Measurements from ENCODE around the gene TFEB. TPM values are rescaled to one million over a fixed set of nuclear protein-coding genes. Genes with fewer than 3 reads are reported as not detected.
A peak's percentile ranks its signal among the peaks of the same experiment; 100 is the strongest.

TFEB gene
- total and polyA plus RNA-seq, 7 donors = 16.1 to 65.2 (median 40.9) TPM

DNA sequence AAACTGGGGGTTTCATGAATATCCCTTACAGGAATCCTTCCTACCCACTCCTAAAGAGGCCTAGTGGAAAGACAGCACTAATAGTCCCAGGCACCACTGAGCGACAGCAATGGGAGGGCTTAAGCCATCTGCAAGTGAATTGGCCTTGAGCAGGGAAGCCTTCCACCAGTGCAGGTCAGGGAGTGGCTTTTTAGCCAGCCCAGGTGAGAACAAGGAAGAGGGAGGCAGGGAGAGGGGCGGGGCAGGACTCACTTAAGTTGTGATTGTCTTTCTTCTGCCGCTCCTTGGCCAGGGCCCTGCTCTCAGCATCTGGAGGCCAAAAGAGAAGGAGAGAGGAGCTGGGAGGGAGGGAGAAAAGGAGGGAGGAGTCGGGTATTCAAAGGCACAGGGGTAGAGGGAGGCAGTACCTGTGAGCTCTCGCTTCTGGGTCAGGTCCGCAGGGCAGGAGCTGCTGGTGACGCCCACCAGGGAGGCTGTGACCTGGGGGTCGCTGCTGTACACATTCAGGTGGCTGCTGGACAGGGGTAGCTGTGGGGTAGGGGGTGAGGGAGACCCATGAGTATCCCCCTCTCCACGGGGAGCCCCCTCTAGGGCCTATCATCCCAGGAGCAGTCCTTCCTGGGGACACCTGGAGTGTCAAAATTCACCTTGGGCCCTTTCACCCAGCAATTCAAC is 47.8 kb downstream of the TFEB start:
- peaks cover 31% of the 10 kb centered on the region for H3K4me1 ChIP-seq
- intact Hi-C loops (cut with DNase I) = loop anchor here in 1 of 2 donors (10.0 kb wide), 1 partner anchor 223 kb away; no protein-coding TSS in a partner anchor
- H3K27me3 ChIP-seq (ENCODE audit: insufficient read depth in 3 of 3, low read length in 2 of 3) = no peaks in the 10 kb centered on the region
- no peak overlapping the region for H3K4me3 ChIP-seq
- peaks cover 0 to 68% of the 10 kb centered on the region in 2 donors for H3K36me3 ChIP-seq (ENCODE audit: insufficient read depth in 1 of 2, low read depth in 1 of 2)
- TF ChIP-seq, protein P1, sequence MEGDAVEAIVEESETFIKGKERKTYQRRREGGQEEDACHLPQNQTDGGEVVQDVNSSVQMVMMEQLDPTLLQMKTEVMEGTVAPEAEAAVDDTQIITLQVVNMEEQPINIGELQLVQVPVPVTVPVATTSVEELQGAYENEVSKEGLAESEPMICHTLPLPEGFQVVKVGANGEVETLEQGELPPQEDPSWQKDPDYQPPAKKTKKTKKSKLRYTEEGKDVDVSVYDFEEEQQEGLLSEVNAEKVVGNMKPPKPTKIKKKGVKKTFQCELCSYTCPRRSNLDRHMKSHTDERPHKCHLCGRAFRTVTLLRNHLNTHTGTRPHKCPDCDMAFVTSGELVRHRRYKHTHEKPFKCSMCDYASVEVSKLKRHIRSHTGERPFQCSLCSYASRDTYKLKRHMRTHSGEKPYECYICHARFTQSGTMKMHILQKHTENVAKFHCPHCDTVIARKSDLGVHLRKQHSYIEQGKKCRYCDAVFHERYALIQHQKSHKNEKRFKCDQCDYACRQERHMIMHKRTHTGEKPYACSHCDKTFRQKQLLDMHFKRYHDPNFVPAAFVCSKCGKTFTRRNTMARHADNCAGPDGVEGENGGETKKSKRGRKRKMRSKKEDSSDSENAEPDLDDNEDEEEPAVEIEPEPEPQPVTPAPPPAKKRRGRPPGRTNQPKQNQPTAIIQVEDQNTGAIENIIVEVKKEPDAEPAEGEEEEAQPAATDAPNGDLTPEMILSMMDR (IDR thresholded peaks at IDR 0.05) = no peak
- H3K9me3 ChIP-seq = no peaks in the 10 kb centered on the region
- DNase-seq (no peak), ATAC-seq (no peak)
- WGBS, 3 donors = 78 to 93% (median 84%) methylated on average over 9 of the region's 9 CpGs
- no peak overlapping the region for H3K27ac ChIP-seq

DNA sequence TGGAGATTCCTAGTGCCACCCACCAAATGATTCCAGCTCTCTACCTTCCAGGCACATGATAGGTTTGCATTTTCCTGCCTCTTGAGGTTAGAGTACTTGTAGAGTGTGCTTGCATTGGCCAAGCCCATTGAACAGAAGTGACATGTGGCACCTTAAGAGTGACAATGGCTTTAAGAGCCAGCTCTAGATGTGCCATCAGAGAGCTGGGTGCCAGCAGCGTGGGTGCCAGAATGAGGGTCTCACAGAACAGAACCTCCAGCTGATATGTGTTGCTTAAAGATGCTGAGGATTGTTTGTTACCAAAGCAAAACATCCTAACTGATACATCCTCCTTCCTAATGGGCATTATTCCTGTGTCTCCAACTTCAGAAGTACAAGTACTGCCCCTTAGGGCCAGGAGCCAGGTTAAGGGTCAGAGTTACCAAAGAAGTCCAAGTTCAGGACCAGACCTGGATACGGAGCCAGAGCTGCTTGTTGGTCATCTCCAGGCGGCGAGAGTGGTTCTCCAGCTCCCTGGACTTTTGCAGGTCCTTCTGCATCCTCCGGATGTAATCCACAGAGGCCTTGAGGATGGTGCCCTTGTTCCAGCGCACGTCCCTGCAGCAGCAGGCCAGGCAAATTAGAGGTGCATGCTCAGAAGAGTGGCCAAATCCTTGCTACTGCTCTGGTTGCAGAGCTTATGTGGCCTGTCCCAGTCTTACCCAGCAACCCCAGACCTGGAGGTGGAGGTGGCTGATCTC is 49.6 kb downstream of the TFEB start:
- DNase-seq (no peak), ATAC-seq (no peak)
- Histone ChIP-seq H3K4me3 (no peak overlapping the region), H3K4me1 (peaks cover 39% of the 10 kb centered on the region), H3K36me3 (ENCODE audit: insufficient read depth in 1 of 2, low read depth in 1 of 2) (peaks cover 0 to 64% of the 10 kb centered on the region in 2 donors), H3K9me3 (no peaks in the 10 kb centered on the region), H3K27ac (no peak overlapping the region), H3K27me3 (ENCODE audit: insufficient read depth in 3 of 3, low read length in 2 of 3) (no peaks in the 10 kb centered on the region)
- 87 to 94% (median 89%) methylated on average over 7 of the region's 7 CpGs for WGBS, 3 donors
- TF ChIP-seq, protein P1 (IDR thresholded peaks at IDR 0.05) = no peak
- intact Hi-C loops (cut with DNase I) = loop anchor here in 1 of 2 donors (10.0 kb wide), 1 partner anchor 221 kb away; no protein-coding TSS in a partner anchor

DNA sequence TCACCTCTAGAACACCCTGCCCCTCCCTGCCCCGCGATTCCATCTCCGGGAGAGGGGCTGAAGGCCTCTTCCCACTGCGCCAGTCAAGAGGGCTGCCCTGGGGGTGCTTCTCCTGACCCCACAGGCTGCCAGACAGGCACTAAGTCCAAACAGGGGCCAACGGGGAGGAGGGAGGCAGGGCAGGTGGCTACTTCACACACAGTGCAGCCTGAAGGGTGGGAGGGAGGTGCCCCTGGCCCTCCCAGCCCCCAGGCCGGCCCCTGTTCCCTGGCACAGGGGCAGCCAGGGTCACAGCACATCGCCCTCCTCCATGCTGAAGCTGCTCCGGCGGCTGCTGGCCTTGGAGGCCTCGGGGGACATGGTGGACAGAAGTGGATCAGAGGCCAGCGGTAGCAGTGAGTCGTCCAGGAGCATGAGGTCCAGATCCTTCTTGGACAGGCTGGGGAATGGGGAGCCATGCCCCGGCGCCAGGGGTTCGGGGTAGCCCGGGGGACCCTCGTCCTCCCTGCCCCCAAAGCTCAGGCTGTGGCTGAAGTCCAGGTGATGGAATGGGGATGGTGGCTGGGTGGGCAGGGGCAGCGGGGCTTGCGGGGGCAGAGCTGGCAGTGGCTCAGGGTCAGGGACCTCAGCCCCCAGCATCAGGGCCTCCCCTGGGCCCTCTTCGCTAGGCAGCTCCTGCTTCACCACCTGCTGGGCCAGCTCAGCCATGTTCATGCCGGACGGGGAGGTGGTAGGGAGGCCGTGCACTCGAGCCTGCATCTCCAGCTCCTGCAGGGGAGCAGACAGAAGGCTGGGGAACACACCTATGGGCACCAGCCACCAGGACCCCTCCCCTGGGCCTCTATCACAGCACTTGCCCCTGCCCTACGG is 50.9 kb downstream of the TFEB start:
- WGBS, 3 donors = 80 to 85% (median 83%) methylated on average over 23 to 25 of the region's 25 CpGs
- ATAC-seq = no peak
- H3K9me3 ChIP-seq = no peaks in the 10 kb centered on the region
- DNase-seq = no peak
- peaks cover 29% of the 10 kb centered on the region for H3K4me1 ChIP-seq
- no peaks in the 10 kb centered on the region for H3K27me3 ChIP-seq (ENCODE audit: insufficient read depth in 3 of 3, low read length in 2 of 3)
- intact Hi-C loops (cut with DNase I) = loop anchor here (5.0 to 10.0 kb wide), 3 partner anchors 220 to 317 kb away; no protein-coding TSS in a partner anchor
- no peak overlapping the region for H3K4me3 ChIP-seq
- no peak overlapping the region for H3K27ac ChIP-seq
- TF ChIP-seq, protein P1 (IDR thresholded peaks at IDR 0.05) = no peak
- H3K36me3 ChIP-seq (ENCODE audit: insufficient read depth in 1 of 2, low read depth in 1 of 2) = peaks cover 0 to 52% of the 10 kb centered on the region in 2 donors

DNA sequence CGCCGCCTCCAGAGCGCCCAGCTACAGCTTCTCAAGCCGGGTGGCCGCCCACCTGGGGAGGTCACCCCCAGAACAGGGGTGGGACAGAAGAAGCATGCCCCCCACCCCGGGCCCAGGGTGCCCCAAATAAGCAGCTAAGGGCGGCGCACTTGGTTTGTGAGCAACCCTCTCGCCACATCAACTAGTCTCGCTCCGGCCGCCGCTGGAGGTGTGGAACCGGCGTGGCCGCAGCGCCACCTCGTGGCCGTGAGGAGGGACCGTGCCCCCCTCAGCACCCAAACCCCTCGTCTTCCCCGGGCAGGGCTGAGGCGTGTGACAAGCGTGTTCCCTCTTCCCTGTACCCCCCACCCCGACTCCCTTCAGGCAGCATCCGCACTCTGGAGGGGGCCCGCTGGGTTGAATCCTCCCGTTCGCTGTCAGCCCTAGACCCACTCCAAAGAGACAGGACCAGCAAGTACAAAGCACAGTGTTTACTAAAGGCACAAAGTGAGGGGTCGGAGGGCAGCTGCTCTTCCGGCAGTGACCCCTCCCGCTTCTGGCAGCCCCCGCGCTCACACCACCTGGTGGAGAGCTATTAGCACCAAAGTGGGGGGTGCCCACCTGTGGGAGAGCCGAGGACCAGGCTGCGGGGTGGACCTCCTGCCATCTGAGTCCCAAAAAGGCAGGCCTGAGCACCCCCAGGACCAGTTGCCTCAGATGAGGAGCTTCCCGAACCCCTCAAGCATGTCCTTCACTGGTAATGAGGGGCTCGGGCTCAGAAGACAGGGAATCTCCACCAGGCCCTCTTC is 51.7 kb downstream of the TFEB start:
- peak overlapping the region; percentile 36 for H3K27ac ChIP-seq
- peak; percentile 79 to 87 (median 81) for ATAC-seq
- no peaks in the 10 kb centered on the region for H3K9me3 ChIP-seq
- peaks cover 0 to 52% of the 10 kb centered on the region in 2 donors for H3K36me3 ChIP-seq (ENCODE audit: insufficient read depth in 1 of 2, low read depth in 1 of 2)
- WGBS, 3 donors = 19 to 20% (median 19%) methylated on average over 38 of the region's 38 CpGs
- TF ChIP-seq, protein P1 (IDR thresholded peaks at IDR 0.05) = peak; percentile 84
- peaks cover 22% of the 10 kb centered on the region for H3K4me1 ChIP-seq
- DNase-seq = peak; percentile 83 to 91
- peak overlapping the region; percentile 62 for H3K4me3 ChIP-seq
- H3K27me3 ChIP-seq (ENCODE audit: insufficient read depth in 3 of 3, low read length in 2 of 3) = peaks cover 0 to under 1% (median 0%) of the 10 kb centered on the region in 3 donors
- intact Hi-C loops (cut with DNase I) = loop anchor here (2.0 to 10.0 kb wide), 5 partner anchors 81 to 316 kb away; no protein-coding TSS in a partner anchor

All from psoas muscle (tissue), 8 donors.